Astrocyte of the hippocampus (primary cell): ENCODE data around the gene TTLL5.

Experiments used
- DNase-seq: peaks from one replicate; pipeline ENCODE4 v3.0.0; 2011; ENCODE audit warnings: low read depth, low spot score

TTLL5 gene

DNA sequence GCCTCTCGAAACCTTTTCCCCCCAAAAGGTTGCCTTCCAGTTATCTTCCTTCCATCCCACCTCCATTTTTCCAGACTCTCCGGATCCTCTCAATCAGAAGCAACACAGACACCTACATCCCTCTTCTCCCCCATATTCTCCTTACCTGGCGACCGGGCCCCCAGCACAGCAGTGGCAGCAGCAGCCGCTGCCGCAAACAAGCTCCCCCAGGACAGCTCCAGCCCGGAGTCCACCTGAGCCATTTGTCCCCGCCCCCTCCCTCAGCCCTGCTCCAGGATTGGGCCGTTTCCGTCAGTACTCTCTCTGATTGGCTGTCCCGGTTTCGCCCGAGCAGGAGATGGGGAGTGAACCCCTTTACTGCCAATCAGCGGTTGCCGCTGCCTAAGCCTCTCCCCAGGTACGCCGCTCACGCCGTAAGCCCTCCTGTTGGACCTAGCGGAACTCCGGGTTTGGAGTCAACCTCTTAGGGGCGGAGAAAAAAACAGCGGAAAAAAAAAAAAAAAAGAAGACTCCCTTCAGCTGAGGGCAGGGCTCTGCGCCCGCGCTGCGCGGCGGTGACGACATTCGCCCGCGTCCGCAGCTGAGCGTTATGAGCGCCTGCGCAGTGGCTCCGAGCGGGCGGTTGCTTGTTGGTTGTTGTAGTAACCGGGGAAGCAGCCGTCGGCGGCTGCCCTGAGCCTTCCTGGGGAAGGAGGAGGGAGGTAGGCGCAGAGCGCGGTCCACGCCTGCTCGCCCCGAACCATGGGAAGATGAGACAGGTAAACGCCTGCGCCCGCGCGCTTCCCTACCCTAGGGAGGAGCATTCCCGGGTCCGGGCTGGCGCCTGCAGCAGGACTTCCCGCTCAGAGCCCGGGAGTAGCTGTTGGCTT is at the start of gene TTLL5, which contains the start of gene ERG28:
TTLL5 (plus strand) TSS at position 617 of the 869 bp plus-strand sequence. CDS start 1,904 bp downstream, outside the sequence.
ERG28 (minus strand) TSS at position 247 of the 869 bp plus-strand sequence. CDS start 3,374 bp downstream, outside the sequence.
- peak; percentile 99 for DNase-seq

DNA sequence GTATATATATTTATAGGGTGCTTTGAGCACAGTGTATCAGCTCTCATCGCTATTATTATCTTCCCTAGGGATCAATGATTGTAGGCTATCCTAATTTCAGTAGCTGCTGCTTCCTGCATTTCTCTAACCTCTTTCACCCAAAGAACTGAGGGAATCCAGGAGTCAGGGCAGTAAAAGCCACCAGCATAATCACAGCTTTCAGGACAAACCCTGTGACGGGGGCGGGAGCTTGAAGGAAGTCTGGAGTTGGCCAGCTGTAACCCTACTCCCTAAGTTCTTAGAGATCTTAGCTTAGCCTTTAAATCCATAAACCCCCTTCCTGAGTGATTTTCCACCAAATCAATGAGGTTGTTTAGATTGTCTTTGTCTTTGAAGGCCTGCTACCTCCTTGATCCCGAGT is 48.9 kb upstream of the TTLL5 start:
- DNase-seq = no peak

- DNase-seq = no peak
These were observed 46.9 kb upstream of the TTLL5 start for GRCh38 chr14:75614179-75614578.

GRCh38 chr14:75615200-75615599 is 45.8 kb upstream of the TTLL5 start:
- DNase-seq = no peak

DNA sequence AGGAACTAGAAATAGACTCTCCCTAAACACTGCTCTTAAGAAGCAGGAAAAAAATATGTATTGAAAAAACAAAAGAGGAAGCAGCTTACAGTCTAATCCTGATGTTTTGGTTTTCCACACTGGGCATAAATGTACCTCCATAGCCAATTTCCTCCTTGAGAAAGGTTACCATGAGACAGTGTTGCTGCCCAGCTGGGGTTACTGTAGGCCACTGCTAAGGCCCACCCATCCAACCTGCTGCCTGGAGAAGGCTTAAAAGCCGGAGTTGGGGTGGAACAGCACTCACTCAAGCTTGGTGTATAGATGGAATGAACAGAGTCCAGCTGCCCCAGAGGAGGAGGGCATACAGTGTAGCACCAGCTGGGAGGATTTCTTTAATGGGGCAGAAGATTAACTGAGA is 41.5 kb upstream of the TTLL5 start:
- no peak for DNase-seq

DNA sequence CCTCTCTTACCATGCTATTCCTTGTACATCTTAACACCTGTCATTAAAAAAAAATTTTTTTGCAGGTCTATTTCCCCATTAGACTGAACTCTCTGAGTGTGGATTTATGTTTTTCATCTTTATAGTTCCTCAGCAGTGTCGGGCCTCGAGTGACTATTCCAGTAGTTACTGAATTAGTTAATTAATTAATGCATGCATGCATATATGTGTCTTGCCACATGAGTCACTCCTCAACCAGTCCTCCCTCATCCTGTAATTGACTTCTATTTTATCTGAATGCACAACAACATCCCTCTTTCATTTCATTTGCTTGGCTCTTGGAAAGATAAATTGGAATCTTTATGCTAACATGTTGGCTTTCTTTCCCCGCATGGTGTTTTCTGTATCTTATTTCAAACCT is 36.0 kb upstream of the TTLL5 start:
- no peak for DNase-seq

DNA sequence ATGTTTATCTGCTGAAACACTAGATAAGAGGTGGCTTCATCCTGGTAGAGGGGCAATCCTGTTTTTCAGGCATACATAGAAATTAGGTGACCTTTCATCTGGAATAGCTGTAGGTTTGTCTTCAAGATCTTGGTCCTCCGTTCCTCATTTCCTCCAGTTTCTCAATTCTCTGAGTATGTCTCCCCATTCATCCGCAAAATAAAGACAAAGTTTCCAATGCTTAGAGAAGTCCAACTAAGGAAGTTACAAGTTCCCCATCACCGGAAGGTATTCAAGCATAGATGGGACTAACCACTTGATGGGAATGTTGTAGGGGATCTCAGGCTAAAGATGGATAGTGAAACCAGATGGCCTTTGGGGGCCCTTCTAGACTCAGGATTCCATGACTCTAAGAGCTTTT is 34.6 kb upstream of the TTLL5 start:
- no peak for DNase-seq

DNA sequence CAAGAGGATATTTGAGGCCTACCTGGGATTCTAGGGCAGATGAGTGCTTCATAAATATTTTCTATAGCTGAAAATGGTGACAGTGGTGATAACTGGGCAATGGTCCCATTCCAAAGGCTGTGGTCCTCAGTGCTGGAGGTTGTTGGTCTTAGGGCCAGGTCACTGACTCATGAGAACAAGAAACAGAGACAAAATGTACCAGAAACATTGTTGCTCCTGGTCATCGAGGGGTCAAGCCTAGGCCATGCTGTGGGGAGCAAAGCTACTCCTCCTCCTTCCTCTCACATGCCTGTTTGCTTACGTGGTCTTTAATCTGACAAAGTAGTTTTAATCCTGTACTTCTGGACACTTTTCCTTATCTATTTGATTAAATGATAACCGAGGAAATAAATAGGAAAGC is 34.2 kb upstream of the TTLL5 start:
- DNase-seq = no peak

DNA sequence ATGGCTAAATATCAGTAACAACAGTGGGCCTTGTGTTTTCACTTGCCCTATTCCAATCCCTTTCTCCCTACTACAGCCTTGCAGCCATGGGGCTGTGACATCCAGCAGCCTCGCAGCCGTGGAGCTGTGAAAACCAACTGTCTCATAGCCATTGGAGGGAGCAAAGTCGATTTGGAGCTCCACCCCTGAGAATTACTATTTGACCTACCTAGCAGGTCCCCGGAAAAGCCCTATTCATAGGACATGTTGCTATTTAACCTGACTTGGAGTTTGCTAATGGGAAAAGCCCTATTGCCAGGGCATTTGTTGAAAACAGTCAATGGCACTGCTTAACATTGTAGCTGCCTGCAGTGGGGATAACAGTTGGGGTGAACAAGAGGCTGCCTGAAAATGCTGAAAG is 33.6 kb upstream of the TTLL5 start:
- DNase-seq = no peak

DNA sequence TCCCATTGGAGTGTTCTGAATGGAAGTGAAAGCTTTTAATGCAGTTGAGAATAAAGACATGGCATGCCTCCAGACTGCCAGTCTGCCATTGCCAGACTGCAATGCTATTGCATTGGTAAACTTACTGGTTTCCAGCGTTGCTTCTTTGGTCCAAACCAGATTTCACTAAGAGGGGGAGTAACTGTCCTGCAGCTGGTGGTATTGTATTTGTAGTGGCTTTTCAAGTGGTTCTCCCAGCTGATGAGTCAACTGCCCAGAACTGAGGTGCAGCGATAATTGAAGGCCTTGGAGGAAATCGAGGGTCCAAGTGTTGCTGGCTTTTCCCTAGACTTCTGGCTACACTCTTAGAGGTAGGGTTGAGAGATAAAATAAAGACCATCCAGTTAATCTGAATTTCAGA is 32.2 kb upstream of the TTLL5 start:
- DNase-seq = peak; percentile 26

GRCh38 chr14:75630695-75631452 is 30.2 kb upstream of the TTLL5 start:
- no peak for DNase-seq

DNA sequence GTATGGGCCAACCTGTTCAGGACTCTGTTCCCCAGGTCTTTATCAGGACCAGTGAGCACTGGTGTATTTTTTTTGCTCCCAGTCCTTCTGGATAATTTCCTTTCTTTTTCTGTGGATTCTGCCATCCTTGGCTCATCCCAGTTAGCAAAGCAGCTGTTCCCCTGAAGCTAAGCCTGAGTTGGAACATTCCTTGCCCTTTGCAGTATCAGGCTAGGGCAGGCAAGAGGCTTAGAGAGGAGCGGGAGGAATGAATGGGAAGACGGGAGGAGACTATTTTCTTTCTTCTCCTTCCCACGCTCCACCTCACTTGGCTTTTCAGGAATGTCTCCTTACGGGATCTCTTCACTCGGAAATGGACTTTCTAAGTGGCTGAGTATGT is 29.6 kb upstream of the TTLL5 start:
- peak; percentile 20 for DNase-seq

DNA sequence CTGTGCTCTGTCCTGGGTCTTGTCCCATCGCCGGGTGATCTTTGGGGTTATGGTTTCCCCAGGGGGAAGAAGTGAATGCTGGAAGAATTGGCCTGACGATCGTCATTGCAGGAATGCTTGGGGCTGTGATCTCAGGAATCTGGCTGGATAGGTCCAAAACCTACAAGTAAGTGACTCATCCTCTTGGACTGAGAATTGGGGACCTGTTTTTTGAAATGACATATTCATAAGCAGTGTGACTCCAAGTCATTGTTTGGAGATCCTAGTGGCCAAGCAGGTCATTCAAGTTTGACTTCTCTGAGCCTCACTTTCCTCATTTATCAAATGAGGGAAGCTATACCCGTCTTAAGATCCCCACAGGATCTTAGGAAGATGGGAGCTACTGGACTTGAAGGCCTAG is 26.2 kb upstream of the TTLL5 start:
- DNase-seq = no peak

DNA sequence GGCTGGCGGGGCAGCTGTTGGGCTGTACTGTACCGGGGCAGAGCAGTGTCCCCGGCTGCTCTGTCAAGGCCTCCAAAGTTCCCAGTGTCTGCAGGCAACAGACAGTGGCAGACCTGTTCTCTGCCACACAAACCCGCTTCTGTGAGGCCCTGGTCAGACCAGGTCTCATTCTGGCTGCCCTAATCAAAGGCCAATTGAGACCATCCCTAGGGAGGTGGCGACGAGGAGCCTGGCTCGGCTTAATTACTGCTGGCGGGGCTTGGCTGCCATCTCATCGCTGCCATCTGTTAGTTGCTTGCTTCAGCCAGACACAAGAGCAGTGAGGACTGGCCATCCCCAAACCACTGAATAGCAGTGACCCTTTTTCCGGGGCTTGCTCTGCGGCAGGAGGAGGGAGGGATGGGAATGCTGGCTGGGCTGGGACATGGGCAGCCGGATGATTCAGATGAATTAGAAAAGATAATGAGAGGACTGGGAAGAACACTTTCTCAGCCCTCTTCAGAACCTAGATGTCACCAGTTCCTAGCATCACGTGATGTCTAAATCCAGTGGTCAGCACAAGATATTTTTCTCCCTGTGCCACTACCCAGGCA is 24.9 kb upstream of the TTLL5 start:
- DNase-seq = peak; percentile 50

DNA sequence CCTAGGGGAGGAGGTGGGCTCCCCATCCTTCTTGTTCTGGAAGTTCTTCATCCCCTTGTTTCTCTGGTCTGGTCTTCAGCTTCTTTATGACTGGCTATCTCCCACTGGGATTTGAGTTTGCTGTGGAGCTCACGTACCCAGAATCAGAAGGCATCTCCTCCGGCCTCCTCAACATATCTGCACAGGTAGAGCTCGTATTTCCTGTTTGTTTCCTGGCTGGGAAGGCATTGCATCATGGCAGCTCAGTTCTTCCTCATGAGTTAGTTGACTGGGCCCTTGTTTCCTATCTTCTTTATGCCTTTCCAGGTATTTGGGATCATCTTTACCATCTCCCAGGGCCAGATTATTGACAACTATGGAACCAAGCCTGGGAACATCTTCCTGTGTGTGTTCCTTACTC is 20.2 kb upstream of the TTLL5 start:
- no peak for DNase-seq

DNA sequence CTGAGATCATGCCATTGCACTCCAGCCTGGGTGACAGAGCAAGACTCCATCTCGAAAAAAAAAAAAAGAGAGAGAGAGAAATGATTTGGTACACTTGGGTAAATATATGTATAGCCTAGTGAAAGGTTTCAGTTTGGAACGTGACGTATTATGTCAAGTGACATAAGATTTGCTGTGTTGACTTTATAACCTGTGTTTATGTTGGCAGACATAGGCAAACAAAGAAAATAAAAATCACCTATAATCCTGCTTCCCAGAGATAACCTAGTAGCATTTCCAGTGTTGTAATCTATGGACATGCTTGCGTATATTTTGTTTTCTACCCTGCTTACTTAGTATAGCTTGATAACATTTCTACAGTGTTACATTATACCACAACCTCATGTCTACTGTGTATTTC is 17.1 kb upstream of the TTLL5 start:
- DNase-seq = no peak

DNA sequence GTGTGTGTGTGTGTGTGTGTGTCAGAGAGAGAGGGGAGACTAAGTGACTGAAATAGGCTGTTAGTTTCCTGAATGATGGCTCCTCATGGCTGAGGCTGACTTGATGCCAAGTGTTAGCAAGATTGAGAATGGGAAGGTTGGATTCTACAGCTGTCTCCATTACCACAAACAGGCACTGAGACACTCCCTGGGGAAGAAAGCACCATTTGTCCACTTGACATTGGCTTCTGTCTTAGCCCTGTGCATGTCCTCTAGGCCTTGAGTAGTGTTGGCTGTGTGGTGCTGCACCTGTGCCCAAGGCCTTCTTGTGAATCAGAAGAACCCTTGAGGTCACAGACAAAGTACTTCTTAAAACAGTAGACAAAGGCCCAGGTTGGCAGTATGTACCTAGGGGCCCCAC is 16.0 kb upstream of the TTLL5 start:
- no peak for DNase-seq

- no peak for DNase-seq
These were observed 14.3 kb upstream of the TTLL5 start for GRCh38 chr14:75646762-75647161.

- peak; percentile 54 for DNase-seq
These were observed 13.4 kb upstream of the TTLL5 start for GRCh38 chr14:75647640-75648039.

DNA sequence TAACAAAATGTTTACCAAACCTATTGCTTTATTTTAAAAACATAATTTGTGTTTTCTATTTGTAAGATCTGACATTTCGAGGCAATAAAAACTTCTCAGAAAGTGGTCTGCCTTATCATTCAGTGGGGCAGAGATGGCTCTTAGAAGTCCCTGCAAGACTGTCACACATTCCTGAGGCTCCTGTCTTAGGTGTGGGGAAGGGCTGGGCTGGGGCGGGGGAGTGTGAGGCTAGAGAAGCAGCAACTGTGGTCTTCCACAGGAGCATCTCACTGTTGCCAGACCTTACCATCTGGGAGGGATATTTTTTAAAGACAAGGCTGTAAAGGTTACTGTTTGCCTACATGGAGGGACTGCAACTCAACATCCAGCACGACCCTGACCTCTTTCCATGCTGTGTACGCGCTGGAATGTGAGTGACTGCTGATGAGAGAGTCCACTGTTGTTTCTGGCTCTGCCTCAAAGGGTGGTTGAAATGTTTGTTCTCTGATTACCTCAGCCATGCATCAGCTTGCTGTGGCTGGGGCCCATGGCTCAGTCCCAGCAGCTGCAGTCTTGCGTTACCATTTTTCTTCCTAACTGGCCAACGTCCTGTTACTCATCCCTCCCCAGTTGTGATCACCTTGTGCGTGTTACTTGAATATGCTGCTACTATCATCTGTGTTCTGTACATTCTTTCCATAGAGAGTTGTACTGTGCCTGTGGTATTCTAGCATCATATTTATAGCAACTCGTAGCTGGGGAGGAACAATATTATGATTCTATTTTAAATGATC is 12.8 kb upstream of the TTLL5 start:
- DNase-seq = peak; percentile 96

DNA sequence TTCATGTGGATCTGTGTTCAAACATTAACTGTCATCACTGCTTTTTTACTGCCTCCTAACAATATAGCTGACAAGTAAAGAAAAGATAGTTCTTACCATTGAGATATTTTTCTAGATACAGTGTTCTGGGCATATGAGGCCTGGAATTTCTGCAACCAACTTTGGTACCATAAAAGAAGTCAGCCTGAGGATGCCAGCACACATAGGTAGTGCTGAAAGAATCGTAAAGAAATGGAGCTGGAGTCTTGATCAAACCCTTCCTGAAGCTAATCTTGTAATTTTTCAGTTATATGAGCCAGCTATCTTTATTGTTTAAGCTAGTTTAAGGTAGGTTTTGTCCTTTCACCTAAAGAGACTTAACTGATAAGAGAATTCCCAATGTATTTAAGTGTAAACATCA is 11.7 kb upstream of the TTLL5 start:
- no peak for DNase-seq

- no peak for DNase-seq
These were observed 11.3 kb upstream of the TTLL5 start for GRCh38 chr14:75649773-75650172.
